ENCODE measurements around the gene MYG1. TPM values are rescaled to one million over a fixed set of nuclear protein-coding genes. Genes with fewer than 3 reads are reported as not detected.

MYG1 gene
- total and polyA plus RNA-seq, 9 donors, result 29.9 to 80.3 (median 57.8) TPM

DNA sequence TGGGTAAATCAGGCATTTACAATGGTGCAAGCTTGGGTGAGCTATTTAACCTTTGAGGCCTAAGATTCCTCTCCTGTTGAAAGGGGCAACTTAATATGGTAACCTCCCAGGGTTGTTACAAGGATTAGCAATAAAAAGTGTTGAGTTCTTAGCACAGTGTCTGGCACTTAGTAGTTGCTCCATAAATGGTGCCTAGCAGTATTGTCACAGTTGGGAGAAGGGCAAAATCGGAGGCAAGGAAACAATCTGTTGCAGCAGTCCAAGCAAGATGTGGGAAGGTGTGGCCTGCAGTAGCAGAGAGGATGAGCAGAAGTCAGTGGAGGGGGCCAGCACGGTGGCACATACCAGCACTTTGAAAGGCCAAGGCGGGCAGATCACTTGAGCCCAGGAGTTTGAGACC lies 44.0 kb downstream of the MYG1 start:
- intact Hi-C loops (cut with DNase I), result no loop called here
- peaks cover 3% of the 10 kb centered on the region for H3K4me1 ChIP-seq (ENCODE audit: insufficient read depth)
- no peaks in the 10 kb centered on the region for H3K36me3 ChIP-seq
- TF ChIP-seq CTCF (IDR thresholded peaks at IDR 0.05) (no peak), EP300 (IDR thresholded peaks at IDR 0.05) (no peak), POLR2A (IDR thresholded peaks at IDR 0.05) (no peak)
- H3K27ac ChIP-seq, result no peak overlapping the region
- H3K4me3 ChIP-seq, result no peak overlapping the region
- H3K9me3 ChIP-seq, result no peaks in the 10 kb centered on the region
- H3K27me3 ChIP-seq, result no peaks in the 10 kb centered on the region
- DNase-seq, result no peak
- 61 to 62% (median 62%) methylated on average over 3 of the region's 3 CpGs for WGBS, 3 donors

- Histone ChIP-seq H3K9me3 (no peaks in the 10 kb centered on the region), H3K4me1 (ENCODE audit: insufficient read depth) (peaks cover 3% of the 10 kb centered on the region), H3K27ac (peak overlapping the region in 1 of 2 donors; percentile 73), H3K36me3 (no peaks in the 10 kb centered on the region), H3K27me3 (no peaks in the 10 kb centered on the region), H3K4me3 (no peak overlapping the region)
- DNase-seq, result no peak
- TF ChIP-seq POLR2A (IDR thresholded peaks at IDR 0.05) (no peak), CTCF (IDR thresholded peaks at IDR 0.05) (no peak), EP300 (IDR thresholded peaks at IDR 0.05) (no peak)
- WGBS, 3 donors, result 94 to 98% (median 97%) methylated on average over 4 of the region's 4 CpGs
- intact Hi-C loops (cut with DNase I), result loop anchor here in 1 of 4 donors (2.0 kb wide), 1 partner anchor 19 kb away; no protein-coding TSS in a partner anchor
These were observed 44.5 kb downstream of the MYG1 start for GRCh38 chr12:53343969-53344368.

DNA sequence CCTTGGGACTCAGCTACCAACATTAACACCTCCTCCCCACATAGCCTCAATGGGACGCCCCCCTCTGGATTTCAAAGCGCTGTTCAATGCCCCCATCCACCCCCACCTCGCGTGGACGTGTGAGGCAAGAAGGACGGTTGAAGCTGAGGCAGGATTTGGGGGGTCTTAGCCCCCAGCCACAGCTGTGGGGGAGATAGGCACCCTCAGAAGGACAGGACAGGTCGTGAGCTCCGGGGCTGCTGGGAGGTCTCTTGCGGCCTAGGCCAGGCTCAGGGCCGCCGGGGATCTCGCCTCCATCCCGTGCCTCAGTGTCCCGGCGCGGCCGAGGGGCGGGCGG lies 45.0 kb downstream of the MYG1 start:
- Histone ChIP-seq H3K4me1 (ENCODE audit: insufficient read depth) (peaks cover 3% of the 10 kb centered on the region), H3K36me3 (no peaks in the 10 kb centered on the region), H3K27ac (peak overlapping the region; percentile 46 to 73), H3K9me3 (no peaks in the 10 kb centered on the region), H3K4me3 (peak overlapping the region; percentile 50), H3K27me3 (no peaks in the 10 kb centered on the region)
- TF ChIP-seq CTCF (IDR thresholded peaks at IDR 0.05) (no peak), EP300 (IDR thresholded peaks at IDR 0.05) (no peak)
- WGBS, 3 donors, result 2 to 8% (median 3%) methylated on average over 8 to 19 of the region's 19 CpGs
- intact Hi-C loops (cut with DNase I), result loop anchor here in 1 of 4 donors (2.0 kb wide), 1 partner anchor 20 kb away; no protein-coding TSS in a partner anchor
- peak in 1 of 5 donors; percentile 20 for DNase-seq

GRCh38 chr12:53344824-53345485 lies 45.5 kb downstream of the MYG1 start:
- 0 to 1% (median 1%) methylated on average over 48 to 49 of the region's 50 CpGs for WGBS, 3 donors
- no peaks in the 10 kb centered on the region for H3K27me3 ChIP-seq
- peak; percentile 74 to 83 (median 76) for TF ChIP-seq CTCF (IDR thresholded peaks at IDR 0.05)
- no peak for TF ChIP-seq EP300 (IDR thresholded peaks at IDR 0.05)
- no peaks in the 10 kb centered on the region for H3K9me3 ChIP-seq
- H3K4me3 ChIP-seq, result peak overlapping the region; percentile 50
- peaks cover 3% of the 10 kb centered on the region for H3K4me1 ChIP-seq (ENCODE audit: insufficient read depth)
- intact Hi-C loops (cut with DNase I), result loop anchor here in 2 of 4 donors (1.0 to 2.0 kb wide), 2 partner anchors 20 kb away; no protein-coding TSS in a partner anchor
- H3K36me3 ChIP-seq, result no peaks in the 10 kb centered on the region
- peak overlapping the region; percentile 46 to 73 for H3K27ac ChIP-seq
- peak; percentile 80 to 88 (median 85) for DNase-seq

Data from ovary (tissue), 9 donors.